Brain pericyte (primary cell): ENCODE data around the gene VPS13D.

ENCODE experiments used
- DNase-seq: peaks from one replicate; pipeline ENCODE4 v3.0.0-alpha.2; 2012; ENCODE audit warnings: low read depth, low spot score

VPS13D gene

DNA sequence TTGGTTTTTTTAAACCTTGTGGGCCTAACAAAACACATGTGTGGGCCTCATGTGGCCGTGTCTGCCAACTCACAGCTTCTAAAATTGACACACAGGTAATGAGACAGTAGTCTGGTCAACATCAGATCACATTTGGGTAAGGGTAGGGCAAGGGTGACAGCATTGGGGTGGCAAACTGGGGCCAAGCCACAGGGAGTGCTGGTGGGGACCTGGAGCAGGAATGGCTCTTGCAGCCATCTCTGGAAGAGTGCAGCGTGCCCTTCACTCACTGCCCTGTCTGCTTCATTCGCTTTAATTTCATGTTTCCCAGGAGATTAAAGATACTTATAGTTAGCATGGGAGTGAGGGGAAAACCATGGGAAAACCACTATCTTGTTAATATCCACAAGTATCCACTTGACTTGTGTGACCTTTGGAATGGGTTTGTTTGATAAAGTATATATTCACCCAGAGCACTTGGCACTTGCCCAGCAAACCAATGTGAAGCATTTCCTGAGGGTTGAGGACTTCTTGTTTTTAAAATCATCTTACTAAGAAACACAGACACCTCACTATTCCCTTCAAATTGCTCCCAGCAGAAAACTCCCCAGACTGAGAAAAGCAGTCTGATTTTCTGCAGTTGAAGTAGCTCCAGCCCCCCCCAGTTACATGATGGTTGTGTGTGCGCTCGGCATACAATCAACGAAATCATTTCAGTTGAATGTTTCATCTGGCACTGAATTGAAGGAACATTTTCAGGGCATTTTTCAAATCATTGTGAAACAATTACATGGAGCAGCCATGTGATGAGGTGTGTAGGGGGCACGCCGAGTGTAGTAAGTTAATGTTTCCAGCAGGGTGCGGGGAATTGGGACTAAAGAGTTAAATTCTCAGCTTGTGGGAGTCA lies 175.7 kb downstream of the VPS13D start:
- DNase-seq: no peak

DNA sequence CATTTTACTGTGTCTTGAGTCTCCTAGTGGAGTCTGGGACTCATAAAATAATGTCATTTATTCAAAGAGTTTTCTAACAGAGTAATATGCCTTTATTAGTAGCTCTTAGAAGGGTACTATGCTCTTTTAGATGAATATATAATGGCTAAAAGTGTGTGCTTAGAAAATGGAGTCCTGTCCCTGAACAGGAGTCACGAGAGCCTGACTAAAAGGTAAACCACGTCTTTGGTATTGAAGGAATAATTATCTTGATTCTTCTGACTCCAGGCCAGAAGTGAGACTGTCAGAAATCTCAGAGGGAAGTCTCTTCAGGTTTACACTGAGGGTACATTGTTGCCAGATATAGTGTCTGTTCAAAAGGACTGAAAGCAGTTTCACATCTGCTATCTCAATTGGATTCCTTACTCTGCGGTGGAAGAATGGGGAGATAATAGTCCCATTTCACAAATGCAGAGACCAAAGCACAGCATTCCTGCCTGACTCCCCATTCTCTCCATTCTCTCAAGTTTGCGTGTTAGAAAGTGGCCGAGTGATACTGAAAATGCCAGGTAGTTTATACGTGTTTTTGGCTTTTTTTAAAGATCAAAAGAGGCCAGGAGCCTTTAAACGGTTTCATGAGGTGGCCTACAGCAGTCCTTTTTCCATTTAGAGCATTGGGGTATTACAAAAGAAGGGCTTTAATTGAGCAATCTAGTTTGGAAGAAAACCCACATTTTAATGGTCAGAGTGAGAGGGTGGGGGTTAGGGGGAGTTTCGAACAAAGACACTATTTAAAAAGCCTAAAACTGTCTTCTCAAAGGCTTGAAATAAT lies 176.6 kb downstream of the VPS13D start:
- no peak for DNase-seq

DNA sequence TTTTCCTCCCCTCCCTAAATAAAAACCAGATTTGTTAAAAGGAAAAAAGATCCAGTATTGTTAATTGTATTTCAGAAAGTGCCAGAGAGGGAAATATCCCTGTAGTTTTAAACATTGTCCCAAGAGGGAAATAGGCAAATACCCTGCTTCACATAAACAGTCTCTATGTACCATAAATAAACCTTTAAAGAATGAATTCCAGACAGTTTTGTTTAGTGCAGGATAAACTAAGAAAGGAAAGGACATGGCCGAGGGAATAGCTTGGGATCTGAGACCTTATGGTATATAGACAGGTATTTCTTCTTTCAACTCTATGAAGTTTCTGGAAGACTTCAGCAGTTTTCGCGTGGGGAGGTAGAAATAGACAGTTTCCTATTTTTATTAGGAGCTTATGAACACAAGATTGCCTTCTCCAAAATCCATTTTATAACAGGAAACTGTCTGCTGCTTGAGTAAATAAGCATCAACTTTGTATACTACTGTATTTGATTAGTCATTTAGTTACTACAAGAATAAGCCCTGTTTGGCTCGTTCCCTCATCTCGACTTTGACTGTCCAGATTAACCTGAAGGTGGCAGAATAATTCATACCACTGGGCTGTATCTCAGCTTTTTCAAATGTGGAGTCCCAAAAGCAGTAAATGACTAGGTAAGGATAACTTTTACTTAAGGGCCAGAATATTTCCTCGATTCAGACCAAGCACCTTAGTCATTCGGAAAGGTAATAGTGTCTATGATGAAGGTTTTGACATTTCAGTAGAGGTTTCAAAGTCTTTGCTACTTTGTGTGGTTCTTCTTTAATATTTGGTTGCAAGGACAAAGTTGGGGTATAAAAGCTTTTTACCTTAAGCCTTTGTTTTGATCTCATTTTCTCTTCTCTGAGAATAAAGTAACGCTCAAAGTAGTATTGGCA lies 177.5 kb downstream of the VPS13D start:
- DNase-seq: peak; percentile 16

DNA sequence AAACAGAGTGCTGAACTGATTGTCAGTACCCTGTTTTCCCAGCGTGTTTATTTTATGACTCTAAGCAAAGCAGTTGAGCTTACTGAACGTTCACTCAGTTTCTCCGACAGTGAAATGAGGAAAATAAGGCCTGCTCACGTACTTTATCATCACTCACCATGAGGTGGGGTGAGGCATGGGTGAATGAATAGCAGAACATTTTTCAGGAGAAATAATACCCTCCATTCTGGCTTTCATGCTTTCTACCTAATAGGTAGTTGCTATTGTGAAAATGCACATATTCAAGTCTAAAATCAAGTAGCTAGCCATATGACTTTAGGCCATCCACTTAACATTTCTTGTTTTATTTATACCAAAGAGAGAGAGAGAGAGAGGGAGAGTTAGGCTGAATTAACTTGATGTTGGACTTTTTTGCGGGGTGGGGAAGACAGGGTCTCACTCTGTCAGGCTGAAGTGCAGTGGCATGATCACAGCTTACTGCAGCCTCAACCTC lies 178.2 kb downstream of the VPS13D start:
- DNase-seq: no peak

DNA sequence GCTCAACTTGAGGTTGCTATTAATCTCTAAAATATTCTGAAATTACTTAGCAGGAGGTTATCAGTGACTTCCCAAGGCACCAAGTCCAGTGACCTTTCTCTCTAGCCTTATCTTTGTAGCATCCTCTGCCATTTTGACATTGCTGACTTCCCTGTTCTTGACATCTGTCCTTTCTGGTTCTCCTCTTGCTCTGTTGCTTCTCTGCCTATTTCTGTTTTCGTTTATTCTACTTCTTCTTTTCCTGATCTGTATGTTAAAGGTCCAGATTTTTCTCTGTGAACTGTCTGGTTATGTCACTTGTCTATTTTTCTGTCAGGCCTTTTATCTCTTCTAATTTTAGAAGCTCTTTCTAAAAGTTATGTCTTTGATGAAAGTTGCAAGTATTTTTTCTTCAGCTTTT lies 178.8 kb downstream of the VPS13D start:
- no peak for DNase-seq

DNA sequence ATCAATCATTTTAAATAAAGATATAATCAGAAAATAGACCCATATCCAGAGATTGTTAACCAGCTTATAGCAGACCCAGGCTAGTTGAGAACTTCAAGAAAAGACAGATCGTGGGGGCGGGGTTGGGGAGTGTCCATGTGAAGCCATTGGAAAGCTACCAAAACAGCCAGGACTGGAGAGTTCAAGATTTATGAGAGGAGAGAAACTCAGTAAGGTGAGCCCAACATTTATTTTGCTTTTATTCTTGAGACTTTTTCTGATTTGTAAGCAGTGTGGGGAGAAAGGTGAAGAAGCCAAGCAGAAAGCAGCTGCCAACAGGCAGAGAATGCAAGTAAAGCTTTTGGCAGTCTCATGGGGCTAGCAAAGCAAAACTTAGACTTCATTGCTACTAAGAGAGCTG lies 179.9 kb downstream of the VPS13D start:
- no peak for DNase-seq

DNA sequence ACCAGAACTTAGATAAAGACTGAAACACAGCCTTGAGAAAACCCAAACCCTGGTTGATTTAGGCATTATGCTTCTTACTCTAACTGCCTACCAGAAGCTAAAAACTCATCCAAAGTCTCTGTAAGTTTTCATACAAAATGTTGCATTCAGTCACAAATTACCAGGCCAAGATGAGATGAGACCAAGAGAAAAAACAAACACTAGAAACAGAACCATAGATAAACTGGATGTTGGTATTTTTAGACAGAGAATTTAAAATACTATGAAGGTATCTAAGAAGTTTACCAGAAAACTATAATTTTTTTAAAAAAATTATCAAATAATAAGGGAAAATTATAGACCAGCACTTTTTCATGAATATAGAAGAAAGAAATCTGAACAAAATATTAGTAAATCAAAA lies 180.5 kb downstream of the VPS13D start:
- no peak for DNase-seq

DNA sequence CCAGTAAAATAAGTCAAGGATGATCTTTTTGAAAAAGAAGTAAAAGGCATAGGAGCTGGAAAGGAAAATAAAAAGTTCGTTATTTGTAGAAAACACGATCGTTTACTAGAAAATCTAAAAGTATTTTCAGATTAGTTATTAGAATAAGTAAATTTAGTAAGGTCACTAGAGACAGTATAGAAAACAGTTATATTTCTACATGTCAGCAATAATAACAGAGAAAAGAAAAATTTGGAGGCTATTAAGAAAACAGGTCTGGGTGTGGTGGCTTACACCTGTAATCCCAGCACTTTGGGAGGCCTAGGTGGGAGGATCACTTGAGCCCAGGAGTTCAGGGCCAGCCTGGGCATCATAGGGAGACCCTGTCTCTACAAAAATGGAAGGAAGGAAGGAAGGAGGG lies 181.3 kb downstream of the VPS13D start:
- no peak for DNase-seq

DNA sequence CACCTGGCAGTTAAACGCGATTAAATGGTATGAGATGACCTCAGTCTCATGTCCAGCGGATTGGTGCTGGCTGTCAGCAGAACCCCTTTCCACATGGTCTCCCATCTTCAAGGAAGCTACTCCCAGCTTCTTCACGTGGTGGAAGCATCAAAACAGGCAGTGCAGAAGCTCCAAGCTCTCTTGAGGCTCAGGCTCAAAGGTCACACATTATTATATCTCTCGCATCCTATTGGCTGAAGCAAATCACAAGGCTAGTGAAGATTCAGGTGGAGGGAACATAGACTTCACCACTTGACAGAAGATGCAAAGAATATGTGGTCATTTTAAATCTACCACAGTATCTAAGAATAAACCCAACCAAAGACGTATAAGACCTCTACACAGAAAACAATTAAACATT lies 181.9 kb downstream of the VPS13D start:
- DNase-seq: no peak

DNA sequence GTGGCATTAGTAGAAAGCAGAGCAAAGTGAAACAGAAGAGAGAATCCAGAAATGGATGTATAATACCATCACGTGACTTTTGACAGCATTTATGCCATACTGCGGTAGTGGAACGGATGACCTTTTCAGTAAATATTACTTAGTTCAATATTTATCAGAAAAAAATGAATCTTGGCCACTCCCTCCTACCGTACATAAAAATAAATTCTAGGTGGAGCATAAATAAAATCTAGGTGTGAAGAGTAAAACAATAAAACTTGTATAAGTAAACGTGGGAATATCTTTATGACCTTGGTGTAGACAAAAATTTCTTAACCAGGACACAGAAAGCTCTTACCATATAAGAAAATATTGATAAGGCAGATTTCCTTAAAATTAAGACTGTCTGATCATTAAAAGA lies 182.6 kb downstream of the VPS13D start:
- DNase-seq: no peak

DNA sequence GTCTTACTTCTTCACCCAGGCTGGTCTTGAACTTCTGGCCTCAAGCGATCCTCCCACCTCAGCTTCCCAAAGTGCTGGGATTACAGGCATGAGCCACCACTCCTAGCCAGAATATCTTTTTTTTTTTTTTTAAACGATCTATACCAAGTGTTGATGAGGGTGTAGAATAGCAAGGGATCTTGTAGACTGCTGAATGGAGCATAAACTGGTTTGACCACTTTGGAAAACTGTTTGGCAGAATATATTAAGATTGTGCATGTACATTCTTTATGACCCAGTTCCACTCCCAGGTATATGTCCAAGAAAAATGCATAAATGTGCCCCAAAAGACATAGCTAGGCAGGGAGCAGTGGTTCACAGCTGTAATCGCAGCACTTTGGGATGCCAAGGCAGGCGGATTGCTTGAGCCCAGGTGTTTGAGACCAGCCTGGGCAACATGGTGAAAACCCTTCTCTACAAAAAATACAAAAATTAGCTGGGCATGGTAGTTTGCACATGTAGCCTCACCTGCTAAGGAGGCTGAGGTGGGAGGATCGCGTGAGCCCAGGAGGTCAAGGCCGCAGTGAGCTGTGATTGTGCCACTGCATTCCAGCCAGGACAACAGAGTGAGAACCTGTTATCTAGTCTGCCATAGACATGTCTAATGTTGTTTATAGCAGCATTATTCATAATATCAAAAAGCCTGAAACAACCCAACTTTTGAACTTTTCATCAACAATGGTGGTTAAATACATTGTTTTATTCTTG lies 184.0 kb downstream of the VPS13D start:
- no peak for DNase-seq

DNA sequence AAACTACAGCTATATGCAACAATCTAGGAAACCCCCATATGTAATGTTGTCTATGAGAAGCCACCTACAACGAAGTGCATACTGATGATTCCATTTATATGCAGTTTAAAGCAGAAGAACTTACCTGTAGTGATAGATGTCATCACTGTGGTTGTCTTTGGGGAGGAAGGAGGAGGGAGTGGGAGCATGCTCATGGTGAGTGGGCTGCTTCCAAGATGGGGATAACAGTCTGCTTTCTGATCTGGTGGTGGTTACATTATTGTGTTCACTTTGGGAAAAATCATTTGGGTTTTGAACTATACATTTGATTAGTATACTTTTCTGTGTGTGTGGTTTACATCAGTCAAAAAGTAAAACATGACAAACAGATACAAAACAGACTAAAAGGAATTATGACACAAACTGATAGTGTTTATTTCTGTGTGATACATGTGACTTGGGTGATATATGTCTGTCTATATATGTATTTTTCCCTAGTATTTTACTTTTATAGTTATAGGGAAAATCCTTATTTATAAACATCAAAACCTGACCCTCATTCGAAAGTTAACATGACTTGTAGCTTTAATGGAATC lies 184.7 kb downstream of the VPS13D start:
- DNase-seq: no peak

DNA sequence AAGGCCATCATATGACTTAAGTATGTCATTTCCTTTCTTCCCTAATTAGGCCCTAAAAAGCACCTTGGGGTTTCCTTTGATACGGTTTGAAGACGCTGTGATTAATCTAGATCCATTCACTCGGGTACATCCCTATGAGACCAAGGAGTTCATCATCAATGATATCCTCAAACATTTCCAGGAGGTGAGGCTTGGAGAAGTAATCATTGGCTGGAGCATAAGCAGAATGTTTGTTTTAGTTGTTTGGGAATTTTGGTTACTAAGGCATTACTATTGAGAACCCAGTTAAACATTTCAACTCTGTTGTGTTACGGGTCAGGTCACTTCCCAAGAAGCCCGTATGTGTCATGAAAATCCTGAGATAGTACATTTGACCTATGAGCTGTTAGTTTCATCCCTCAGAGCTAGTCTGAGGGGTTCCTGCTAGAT lies 185.2 kb downstream of the VPS13D start:
- DNase-seq: no peak

DNA sequence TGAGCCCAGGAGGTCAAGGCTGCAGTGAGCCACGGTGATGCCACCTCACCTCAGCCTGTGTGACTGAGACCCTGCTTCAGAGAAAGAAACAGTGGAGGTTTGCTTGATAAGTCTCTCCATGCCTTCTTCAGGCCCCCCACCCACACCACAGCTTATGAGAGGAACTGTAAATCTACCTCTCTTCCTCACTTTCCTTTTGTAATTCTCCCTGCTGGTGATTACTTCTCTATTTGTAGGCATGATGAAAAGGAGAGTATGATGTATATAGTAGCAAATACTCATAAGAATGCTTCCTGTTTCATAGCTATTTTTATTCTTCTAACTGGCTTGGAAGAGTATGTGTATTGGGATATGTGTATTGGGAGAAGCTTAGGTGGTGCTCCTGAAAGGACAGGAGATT lies 186.3 kb downstream of the VPS13D start:
- DNase-seq: no peak

DNA sequence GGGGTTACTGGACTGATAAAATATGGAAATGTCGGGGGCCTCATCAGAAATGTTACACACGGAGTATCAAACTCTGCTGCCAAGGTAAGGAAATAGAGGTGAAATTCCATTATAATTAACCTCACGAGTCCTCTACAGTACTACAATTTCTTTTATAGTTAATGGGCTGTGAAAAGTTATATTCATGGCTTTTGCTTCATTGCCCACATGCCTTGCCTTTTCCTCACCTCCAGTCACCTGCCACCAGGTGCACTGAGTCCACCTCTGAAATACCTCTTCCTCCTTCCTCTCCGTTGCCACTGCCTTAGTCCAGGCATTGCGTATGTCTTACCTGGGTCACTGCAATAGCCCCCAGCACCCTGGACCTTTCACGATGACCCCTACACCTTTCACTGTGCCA lies 186.9 kb downstream of the VPS13D start:
- no peak for DNase-seq

DNA sequence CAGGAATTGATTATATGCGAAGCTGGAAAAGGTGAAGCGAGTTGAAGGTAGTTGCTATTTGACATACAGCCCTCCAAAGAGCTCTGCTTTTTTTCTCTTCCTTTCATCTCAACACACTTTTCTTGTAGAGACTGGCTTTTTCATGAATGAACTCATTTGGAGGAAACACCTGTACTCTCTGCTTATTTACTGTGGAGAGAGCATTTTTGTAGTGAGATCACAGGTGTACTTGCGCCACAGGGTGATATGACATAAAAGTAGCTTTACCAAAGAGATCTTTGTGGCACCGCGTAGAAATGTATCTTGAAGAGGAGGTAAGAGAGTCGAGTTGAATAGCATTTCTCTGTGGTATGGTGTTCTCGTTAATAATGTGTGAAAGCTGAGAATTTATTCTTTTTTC lies 187.6 kb downstream of the VPS13D start:
- DNase-seq: no peak

DNA sequence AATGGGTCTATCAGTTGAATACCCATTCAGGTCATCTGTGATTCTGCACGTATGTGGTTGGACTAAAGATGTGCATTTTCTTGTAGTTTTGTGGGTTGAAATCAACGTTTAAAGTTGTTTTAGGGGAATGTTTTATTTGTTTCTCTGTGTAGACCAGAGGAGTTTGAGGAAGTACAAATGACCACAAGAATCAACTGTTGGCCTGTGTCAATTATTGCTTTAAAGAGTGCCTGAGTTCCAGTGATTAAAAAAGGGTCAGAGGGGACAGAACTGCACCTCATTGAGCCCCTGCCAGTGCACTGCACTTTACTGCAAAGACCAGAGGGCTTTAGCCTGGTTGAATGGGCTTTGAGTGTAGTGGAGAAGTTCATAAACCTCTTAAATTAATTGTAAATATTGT lies 190.3 kb downstream of the VPS13D start:
- DNase-seq: no peak

DNA sequence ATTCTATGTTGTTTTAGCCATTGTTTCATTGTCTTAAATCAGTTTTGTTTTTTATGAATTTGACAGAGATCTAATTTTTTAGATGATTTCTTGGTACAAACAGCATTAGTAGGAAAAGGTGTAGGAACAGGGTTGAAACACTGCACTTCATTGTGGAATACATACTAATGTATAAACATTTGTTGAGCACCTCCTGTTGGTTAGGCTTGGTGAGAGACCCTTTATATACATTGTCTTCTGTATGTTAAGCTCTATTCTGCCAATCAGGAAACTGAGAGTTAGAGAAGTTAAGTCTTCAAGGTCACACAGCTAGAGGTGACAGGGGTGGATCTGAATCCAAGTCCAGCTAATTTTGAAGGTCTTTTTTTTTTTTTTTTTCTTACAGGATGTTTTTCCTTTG lies 192.7 kb downstream of the VPS13D start:
- no peak for DNase-seq

DNA sequence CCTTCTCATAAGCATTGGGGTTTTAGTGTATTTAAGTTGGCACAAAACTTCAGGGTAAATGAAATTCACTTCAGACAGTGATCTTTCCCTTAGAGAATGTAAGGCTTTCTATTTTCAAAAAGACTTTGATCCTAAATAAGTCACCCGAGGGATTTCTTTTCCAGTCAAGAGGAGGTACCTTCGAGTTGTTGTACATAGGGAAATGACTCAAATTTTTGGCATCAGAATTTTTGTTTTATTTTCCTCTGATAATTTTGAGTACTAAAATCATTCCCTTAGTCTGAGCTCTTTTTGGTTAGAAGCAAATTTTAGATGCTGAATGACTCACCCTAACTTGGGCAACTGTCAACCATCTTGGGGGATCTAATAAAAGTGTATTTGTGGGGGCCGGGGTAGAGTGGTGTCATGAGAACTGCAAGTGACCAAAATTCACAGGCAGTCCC lies 194.3 kb downstream of the VPS13D start:
- DNase-seq: no peak

DNA sequence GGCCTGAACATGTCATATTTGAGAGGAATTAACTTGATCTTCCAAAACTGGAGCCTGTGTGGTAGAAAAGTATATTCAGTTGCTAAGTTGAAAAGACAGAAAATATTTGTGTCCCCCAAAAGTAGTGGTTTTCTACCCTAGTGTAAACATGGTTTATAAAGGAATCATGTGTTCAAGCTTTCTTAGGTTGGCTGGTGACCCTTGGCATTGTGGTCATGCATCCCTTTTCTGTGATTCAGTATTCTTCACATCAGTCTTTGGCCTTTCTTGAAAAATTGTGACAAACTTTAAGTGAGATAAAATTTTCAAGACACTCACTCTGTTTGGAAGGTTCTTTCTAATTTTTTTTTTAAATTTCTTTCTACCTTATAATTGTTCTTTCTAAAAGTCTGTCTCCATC lies 195.0 kb downstream of the VPS13D start:
- DNase-seq: no peak

DNA sequence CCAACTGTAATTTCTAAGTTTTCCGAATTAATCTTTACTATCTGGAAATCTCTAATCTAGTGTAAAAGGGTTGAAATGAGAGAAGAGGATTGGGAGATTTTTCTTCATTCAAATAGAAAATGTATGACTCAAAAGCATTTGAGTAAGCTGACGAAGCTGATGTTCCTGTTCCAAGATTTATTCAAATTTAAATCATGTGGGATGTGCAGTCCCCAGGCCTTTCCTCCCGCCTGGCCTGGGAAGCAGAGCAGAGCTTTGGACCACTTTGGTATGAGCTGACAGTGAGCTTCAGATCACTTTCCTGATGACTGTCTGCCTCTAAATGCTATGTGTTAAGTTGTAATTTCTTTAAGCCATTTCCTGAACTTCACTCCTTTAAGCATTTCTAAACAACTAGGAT lies 196.2 kb downstream of the VPS13D start:
- no peak for DNase-seq
